NCI-H69 (cell line): ENCODE results near the gene ZC3H12C.

Experiments used
- DNase-seq: peaks from one replicate; lab custom pipeline; 2025; lab: John Stamatoyannopoulos, UW

The ZC3H12C gene

GRCh38 chr11:110077346-110077745 lies 15.8 kb upstream of the ZC3H12C start:
- no peak for DNase-seq

DNA sequence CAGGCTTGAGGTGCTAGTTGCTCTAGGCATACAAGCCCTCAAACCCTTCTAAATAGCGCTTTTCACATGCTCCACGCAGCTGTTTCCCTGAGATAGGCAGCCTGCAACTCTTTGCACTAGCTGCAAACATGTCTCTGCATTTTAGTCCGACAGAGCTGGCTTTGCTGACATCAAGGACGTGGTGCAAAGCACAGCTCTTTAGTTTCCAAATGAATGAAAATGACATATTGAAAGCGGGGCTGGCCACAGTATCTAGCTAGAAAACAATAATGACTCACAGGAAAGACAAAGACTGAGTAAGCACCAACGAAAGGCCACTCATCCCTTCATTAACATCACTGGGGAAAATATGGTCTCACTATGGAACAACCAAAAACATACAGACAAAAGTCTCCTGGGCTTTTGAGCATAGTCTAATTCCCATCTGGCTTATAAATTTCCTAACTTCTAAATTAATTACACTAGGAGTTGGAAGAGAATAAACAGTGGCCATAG lies 15.3 kb upstream of the ZC3H12C start:
- peak; percentile 50 for DNase-seq

GRCh38 chr11:110078923-110079544 lies 14.2 kb upstream of the ZC3H12C start:
- DNase-seq, result no peak

DNA sequence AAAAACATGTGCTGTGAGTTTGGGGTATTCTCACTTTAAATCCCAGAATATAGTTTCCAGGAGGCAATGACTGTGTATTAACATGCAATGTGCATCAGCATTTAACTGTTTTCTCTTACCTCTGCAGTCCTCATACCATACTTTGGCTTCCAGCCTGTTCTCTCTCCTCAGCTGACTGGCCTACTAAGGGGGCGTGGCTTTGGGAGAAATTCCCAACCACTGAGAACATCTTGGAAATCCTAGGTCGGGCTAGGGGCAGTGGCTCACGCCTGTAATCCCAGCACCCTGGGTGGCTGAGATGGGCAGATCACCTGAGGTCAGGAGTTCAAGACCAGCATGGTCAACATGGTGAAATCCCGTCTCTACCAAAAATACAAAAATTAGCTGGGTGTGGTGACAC lies 13.5 kb upstream of the ZC3H12C start:
- no peak for DNase-seq

DNA sequence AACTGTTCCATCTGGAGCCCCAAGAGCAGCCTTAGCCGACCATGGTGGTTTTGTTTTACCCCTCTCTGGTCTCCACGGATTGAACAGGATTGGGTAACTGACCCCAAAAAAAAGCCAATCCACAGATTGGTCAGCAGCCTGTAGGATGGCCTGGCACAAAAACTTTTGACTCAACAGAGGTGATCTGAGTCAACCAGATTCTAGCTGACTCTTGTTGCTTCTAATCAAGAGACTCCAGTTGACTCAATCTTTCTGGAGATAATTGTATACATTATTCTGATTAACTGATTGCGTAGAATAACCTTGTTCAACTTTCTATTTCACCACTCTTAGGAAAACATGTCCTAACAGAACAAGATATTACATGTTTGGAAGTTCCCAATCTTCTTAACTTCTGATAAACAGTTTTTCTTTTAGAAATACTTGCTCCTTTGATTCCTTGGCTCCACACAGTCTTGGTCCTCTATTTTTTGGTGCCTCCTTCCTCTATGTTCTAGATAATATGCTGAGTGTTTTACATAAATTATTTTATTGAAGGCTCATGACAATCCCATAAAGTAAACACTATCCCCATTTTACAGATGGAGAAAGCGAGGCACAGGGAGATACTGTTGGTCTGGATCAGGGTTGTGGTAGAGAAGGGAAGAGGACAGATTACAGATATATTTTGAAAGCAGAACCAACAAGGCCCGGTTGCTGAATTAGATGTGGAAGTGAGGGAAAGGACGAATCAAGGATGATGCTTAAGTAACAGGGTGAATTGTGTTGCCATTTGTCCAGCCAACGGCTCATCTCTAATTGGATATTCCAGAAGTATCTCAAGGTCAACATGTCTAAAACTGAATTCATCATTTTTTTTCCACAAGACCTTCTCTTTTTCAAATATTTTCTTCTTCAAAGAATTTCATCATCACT lies 11.5 kb upstream of the ZC3H12C start:
- DNase-seq, result no peak

DNA sequence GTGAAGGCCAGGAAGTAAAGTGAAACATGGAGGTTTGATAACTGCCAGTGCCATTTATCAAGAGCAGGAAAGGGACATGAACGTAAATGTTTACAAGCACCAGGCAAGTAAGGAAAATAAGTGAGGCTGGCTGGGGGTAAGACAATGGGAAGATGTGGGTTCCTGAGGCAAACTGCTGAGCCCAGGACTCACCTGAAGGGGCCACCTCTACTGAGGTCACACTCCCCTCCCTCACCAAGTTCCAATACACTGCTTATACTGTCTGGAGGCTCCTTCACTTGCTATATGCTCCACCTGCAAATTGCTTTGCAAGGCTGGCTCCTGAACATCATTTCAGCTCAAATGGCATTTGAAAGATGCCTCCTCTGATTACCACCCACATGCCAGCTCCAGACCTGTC lies 10.3 kb upstream of the ZC3H12C start:
- DNase-seq, result no peak

- DNase-seq, result no peak
Measured at GRCh38 chr11:110085255-110085838, 7.8 kb upstream of the ZC3H12C start.

DNA sequence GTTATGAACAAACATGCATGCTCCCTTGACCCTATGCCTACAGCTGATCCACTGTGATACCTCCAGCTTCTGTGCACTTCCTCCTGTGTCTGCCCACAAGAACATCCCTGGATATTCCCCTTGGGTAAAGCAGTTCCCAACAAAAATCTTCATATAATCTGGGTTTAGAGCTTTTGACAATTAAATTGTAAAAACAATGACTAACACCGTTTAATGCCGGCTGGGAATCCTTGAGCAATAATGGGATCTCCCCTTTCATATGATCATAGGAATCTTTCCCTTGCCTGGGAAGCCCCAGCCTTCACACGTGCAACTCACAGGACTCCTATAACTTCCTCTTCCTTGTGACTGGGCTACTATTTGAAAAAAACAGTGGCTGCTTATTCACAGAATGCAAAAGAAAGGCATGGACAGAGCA lies 6.3 kb upstream of the ZC3H12C start:
- DNase-seq, result no peak

DNA sequence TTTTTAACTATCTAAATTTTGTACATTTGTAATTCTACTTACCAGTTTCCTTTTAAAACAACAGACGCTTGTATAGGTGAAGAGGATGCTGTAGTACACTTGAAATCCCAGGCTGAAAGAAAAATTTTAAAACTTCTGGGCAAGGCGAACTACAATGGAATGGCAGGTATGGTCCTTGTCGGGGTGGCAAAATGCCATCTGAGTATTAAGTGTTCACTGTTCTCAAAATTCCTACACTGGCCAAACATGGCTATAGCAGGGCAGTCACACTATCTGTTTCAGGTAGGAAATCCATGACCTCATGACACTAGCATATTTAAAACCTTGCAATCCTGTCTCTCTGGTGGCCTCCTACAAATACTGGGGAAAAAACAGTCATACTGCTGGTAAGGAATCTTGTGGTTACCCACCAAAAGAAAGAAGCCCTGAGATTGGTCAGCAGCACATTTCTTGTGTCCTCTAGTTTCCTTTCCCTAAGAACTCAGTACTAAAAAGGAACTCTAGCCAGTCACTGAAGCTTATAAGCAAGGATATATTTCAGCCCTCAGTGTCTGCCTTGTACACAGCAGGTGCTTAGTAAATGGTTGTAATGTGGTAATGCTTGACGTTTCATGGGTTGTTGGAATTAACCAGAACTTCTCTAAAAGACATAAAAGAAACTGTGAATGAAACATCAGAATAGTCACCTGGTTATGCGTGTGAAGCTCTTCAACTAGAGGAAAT lies 5.2 kb upstream of the ZC3H12C start:
- no peak for DNase-seq

DNA sequence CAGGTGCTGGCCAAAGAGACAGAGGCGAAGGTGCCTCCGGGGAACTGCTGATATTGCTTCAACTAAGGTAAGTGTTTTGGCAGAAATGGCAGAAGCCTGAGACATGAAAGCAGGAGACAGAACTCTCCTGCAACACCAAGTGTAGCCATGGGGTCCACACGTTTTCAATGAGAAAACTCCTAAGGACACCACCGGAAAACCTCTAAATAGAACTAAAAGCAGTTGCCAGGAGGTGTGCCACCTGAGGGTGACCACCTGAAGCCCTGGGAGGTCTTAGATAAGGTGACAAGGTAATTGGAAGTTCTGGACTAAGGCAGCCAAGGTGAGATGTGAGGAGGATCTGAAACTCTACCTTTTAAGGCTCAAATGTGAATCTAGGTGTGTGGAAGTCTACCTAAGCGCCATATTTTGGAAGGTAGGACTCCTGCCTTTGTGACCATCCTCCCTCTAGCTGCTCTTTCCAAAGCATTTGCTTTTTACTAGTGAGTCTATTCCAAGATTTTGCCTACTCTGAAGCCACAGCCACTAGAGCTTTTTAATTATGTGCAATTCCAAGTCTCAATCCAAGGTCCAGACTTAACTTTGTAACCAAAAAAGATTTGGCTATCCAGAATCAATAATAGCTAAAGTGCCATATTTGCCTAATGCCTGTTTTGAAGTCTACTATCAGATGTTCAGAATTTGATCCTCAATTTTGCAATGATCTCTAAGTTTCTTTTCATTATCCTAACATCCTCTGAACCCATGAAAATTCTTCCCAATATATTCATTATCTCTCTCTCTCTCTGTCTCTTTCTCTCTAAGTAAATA lies 4.5 kb upstream of the ZC3H12C start:
- no peak for DNase-seq

- DNase-seq, result no peak
Measured at GRCh38 chr11:110089617-110090282, 3.4 kb upstream of the ZC3H12C start.

DNA sequence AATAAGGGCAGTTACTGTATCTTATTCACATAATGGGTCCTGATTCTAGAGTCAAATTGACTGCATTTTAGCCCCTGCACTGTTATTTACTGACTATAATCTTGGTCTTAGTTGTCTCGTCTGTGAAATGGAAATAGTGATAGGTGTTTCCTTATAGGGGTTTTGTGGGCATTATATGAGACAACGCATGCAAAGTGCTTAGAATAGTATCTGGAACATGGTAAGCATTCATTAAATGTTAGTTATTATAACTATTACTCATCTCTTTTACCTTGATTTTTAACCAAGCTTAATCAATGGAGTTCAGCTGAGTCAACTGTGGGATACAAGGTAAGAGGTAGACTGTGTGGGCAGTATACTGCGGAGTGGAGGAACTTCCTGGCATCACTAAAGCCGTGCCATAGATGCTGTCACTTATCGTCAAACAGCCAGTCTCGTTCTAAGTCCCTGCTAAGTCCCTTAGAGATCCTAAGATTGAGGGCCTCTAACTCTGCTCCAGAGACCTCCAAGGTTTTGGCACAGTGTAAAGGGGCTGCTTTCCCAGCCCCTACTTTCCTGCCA lies 2.6 kb upstream of the ZC3H12C start:
- no peak for DNase-seq

GRCh38 chr11:110092111-110092514 lies 1.1 kb upstream of the ZC3H12C start:
- DNase-seq, result no peak

GRCh38 chr11:110093407-110094297 lies 460 bp downstream of the ZC3H12C start:
- DNase-seq, result peak; percentile 87

- DNase-seq, result no peak
Measured at GRCh38 chr11:110094298-110095285, 1.4 kb downstream of the ZC3H12C start.

DNA sequence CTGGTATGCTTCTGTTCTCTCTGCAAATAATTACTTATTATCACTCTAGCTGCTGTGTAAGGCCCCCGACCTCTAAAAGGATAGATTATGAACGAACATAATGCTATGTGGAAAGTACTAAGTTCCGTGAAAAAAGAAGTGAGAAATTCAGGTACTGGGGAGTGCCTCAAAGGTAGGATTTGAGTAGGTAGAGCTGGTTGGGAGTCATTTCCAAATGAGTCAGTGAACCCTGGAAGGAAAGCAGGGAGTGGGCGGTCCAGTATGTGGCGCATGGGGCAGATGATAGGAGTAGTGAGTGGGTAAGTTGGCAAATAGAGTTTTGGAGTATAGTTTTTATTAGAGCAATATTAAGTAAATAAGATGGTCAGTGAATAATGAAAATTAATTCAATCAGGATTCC lies 2.4 kb downstream of the ZC3H12C start:
- peak; percentile 17 for DNase-seq

DNA sequence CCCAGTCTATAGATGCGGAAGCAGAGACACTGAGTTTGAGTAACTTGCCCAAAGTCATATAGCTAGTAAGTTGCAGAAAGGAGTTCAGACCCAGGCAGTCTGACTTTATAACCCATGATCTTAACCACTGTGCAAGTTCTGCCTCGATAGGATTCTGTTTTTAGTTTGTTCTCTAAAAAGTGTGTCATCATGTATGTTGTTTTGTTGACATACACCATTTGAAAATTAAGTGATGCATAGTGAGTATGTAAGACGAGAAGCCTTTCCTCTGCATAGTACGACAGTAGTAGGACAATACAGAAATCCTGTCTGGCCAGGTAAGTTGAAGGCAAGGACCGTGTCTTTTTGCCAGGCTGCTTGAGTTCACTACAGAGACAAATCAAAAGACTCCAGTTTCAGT lies 3.3 kb downstream of the ZC3H12C start:
- peak; percentile 51 for DNase-seq

DNA sequence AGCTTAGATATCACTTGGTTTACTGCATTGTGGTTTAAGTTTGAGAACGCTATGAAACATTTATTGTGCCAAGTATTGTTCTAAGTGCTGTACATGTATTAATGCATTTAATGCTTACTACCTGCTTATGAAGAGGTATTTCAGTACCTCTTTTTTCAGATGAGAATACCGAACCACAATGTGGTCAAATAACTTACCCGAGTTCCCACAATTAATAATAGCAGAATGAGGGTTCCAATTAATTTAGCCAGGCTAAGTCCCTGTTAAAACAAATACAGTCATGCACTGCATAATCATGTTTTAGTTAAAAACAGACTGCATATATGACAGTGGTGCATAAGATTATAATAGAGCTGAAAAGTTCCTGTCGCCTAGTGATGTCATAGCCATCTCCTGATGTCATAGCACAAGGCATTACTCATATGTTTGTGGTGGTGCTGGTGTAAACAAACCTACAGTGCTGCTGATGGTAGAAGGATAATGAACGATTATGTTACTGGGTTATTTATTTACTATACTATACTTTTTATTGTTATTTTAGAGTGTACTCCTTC lies 4.3 kb downstream of the ZC3H12C start:
- DNase-seq, result no peak
